ENCODE results near the gene HPS6.

DNA sequence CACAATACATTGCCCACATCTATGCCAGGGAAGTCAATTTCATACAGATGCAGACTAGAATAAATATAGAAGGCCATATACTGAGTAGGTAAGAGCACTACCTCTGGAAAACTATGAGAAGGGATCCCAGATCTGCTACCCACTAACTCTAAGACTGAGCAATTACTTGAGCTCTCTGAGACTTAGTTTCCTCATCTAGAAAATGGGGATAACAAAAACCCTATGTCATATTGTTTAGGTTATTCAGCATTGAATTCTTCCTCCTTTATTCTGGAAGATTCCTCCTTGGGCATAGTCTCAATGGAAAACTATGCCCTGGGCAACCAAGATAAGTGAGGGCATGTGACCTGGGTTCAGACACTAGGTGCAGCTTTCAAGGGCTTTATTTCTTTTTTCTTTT lies 5.2 kb upstream of the HPS6 start:
- TF ChIP-seq EZH2 (IDR thresholded peaks at IDR 0.05; ENCODE audit: insufficient read depth, poor library complexity, severe bottlenecking) = no peak
- no peak for TF ChIP-seq EZH2phosphoT487 (IDR thresholded peaks at IDR 0.05; ENCODE audit: insufficient read depth, low read depth)

All from GM23248 (cell line).